Tibial artery (tissue), 4 donors: ENCODE measurements around the gene RLF.
"Not testable (repeated sequence)": the region's sequence is repeated elsewhere in the genome, so short reads cannot be mapped to it uniquely, and the experiment has no call there.

ENCODE experiments used
- DNase-seq, 2 donors: peaks; one replicate each; pipeline ENCODE4 v3.0.0-alpha.2; 2019
- H3K27ac ChIP-seq, 2 donors: fragments of 200-600 bp; sonication (generic) in 1 of 2; 1 replicate in 1 of 2; 2 replicates in 1 of 2; pipeline ENCODE4 v1.5.1; 2018 to 2019; ENCODE audit warnings: mild to moderate bottlenecking in 1 of 2
- H3K27me3 ChIP-seq, 2 donors: fragments of 200-600 bp; sonication (generic) in 1 of 2; one replicate each; pipeline versions ENCODE4 v1.5.1 to v1.6.0; 2016 to 2019
- H3K36me3 ChIP-seq, 3 donors: fragments of 200-600 bp; sonication (generic) in 2 of 3; one replicate each; pipeline ENCODE4 v1.5.1; 2016 to 2019; ENCODE audit warnings: mild to moderate bottlenecking in 2 of 3
- H3K4me1 ChIP-seq, 4 donors: fragments of 200-600 bp; sonication (generic) in 2 of 4; 1 replicate in 3 of 4; 2 replicates in 1 of 4; pipeline ENCODE4 v1.5.1; 2016 to 2019
- H3K4me3 ChIP-seq, 2 donors: fragments of 200-600 bp; sonication (generic) in 1 of 2; 1 replicate in 1 of 2; 2 replicates in 1 of 2; pipeline ENCODE4 v1.5.1; 2018 to 2019; ENCODE audit warnings: mild to moderate bottlenecking in 2 of 2
- H3K9me3 ChIP-seq, 3 donors: fragments of 200-600 bp; sonication (generic) in 1 of 3; one replicate each; pipeline ENCODE4 v1.5.1; 2016 to 2019
- CTCF ChIP-seq, 2 experiments: fragments of 200-600 bp in 1 of 2; fragments of 450-650 bp in 1 of 2; IDR thresholded peaks; one replicate each; pipeline ENCODE4 v1.5.1; 2017 to 2019; ENCODE audit warnings: antibody characterized with exemption in 2 of 2, mild to moderate bottlenecking in 1 of 2, moderate library complexity in 1 of 2
- intact Hi-C: fragments of 100-400 bp; cut with DNase I; formaldehyde crosslinking; loops from one replicate; pipeline ENCODE4 v1.15.0; 2023; ENCODE audit warnings: low total_unique reads

RLF gene

GRCh38 chr1:40183055-40183710, 22.0 kb downstream of the RLF start:
- DNase-seq = no peak
- H3K4me1 ChIP-seq = peaks cover 0 to 51% (median 14%) of the 10 kb centered on the region in 4 donors
- H3K36me3 ChIP-seq = no peaks in the 10 kb centered on the region
- H3K27ac ChIP-seq = no peak overlapping the region
- no peak overlapping the region for H3K4me3 ChIP-seq
- no peaks in the 10 kb centered on the region for H3K9me3 ChIP-seq
- H3K27me3 ChIP-seq = no peaks in the 10 kb centered on the region
- no peak for TF ChIP-seq CTCF (IDR thresholded peaks at IDR 0.05)
- intact Hi-C loops = no loop called here

- intact Hi-C loops = no loop called here
- Histone ChIP-seq H3K27ac (no peak overlapping the region), H3K4me1 (peaks cover 0 to 53% (median 14%) of the 10 kb centered on the region in 4 donors), H3K27me3 (no peaks in the 10 kb centered on the region), H3K9me3 (no peaks in the 10 kb centered on the region), H3K4me3 (no peak overlapping the region), H3K36me3 (peaks cover 0 to 1% (median 0%) of the 10 kb centered on the region in 3 donors)
- no peak for TF ChIP-seq CTCF (IDR thresholded peaks at IDR 0.05)
- no peak for DNase-seq
These were observed 23.0 kb downstream of the RLF start for GRCh38 chr1:40184193-40184592.

GRCh38 chr1:40185951-40186864, 25.0 kb downstream of the RLF start:
- peaks cover 4 to 16% (median 10%) of the 10 kb centered on the region in 3 donors for H3K36me3 ChIP-seq
- H3K4me3 ChIP-seq = no peak overlapping the region
- H3K27ac ChIP-seq = no peak overlapping the region
- DNase-seq = no peak
- peaks cover 0 to 50% (median 11%) of the 10 kb centered on the region in 4 donors for H3K4me1 ChIP-seq
- H3K27me3 ChIP-seq = no peaks in the 10 kb centered on the region
- no peaks in the 10 kb centered on the region for H3K9me3 ChIP-seq
- intact Hi-C loops = no loop called here
- no peak for TF ChIP-seq CTCF (IDR thresholded peaks at IDR 0.05)

- Histone ChIP-seq H3K27me3 (no peaks in the 10 kb centered on the region), H3K9me3 (no peaks in the 10 kb centered on the region), H3K4me1 (peaks cover 0 to 40% (median 11%) of the 10 kb centered on the region in 4 donors), H3K4me3 (no peak overlapping the region), H3K36me3 (peaks cover 12 to 28% (median 22%) of the 10 kb centered on the region in 3 donors), H3K27ac (no peak overlapping the region)
- intact Hi-C loops = no loop called here
- TF ChIP-seq CTCF (IDR thresholded peaks at IDR 0.05) = no peak
- no peak for DNase-seq
These were observed 26.2 kb downstream of the RLF start for GRCh38 chr1:40187399-40187798.

- DNase-seq, H3K27me3 ChIP-seq, intact Hi-C loops, H3K4me3 ChIP-seq, H3K4me1 ChIP-seq, H3K9me3 ChIP-seq, H3K27ac ChIP-seq: not testable (repeated sequence)
- H3K36me3 ChIP-seq = peaks cover 25 to 61% (median 46%) of the 10 kb centered on the region in 3 donors
These were observed 33.5 kb downstream of the RLF start for GRCh38 chr1:40194639-40195038.

- no peak for DNase-seq
- no peak overlapping the region for H3K4me3 ChIP-seq
- intact Hi-C loops = no loop called here
- no peaks in the 10 kb centered on the region for H3K27me3 ChIP-seq
- H3K27ac ChIP-seq = no peak overlapping the region
- peaks cover 13 to 36% (median 26%) of the 10 kb centered on the region in 3 donors for H3K36me3 ChIP-seq
- no peak for TF ChIP-seq CTCF (IDR thresholded peaks at IDR 0.05)
- H3K4me1 ChIP-seq = peaks cover 0 to 2% (median 0%) of the 10 kb centered on the region in 4 donors
- no peaks in the 10 kb centered on the region for H3K9me3 ChIP-seq
These were observed 36.5 kb downstream of the RLF start for GRCh38 chr1:40197656-40198055.
